CD4-positive, alpha-beta T cell (primary cell): ENCODE results near the gene FBXO44. TPM values are rescaled to one million over a fixed set of nuclear protein-coding genes. Genes with fewer than 3 reads are reported as not detected.

Experiments
- ATAC-seq: fragments of 200-7000 bp; cut with Tn5 transposase; one replicate; pipeline ENCODE4 v1.10.0; 2022; ENCODE audit warnings: mild to moderate bottlenecking; ENCODE audit not compliant: poor library complexity
- CTCF ChIA-PET: fragments of 350-600 bp; sonication (Branson Sonifier 250); formaldehyde crosslinking; loops from one replicate; lab custom pipeline; 2021; ENCODE audit warnings: antibody characterized with exemption, inconsistent platforms; lab: Charles Lee
- POLR2A ChIA-PET: fragments of 350-600 bp; sonication (Branson Sonifier 250); formaldehyde crosslinking; loops from one replicate; lab custom pipeline; 2021; ENCODE audit warnings: antibody characterized with exemption, inconsistent platforms; lab: Charles Lee
- DNase-seq, 14 experiments: peaks; one replicate each; pipeline ENCODE4 v3.0.0-alpha.2; 2013 to 2020; ENCODE audit warnings: mixed read lengths in 2 of 14
- H3K27ac ChIP-seq, 2 donors: one replicate each; pipeline versions ENCODE4 v1.5.1 to v1.7.0; 2013; ENCODE audit warnings: low read length in 2 of 2, low read depth in 1 of 2, mild to moderate bottlenecking in 1 of 2
- H3K27me3 ChIP-seq, 2 experiments: 1 replicate in 1 of 2; 2 replicates in 1 of 2; pipeline versions ENCODE4 v1.6.1 to v1.7.0; 2013; ENCODE audit warnings: low read length in 2 of 2, control low read depth in 1 of 2, mild to moderate bottlenecking in 1 of 2, moderate library complexity in 1 of 2; ENCODE audit not compliant: insufficient read depth in 2 of 2, control insufficient read depth in 1 of 2
- H3K36me3 ChIP-seq: one replicate; pipeline ENCODE4 v1.6.1; 2013; ENCODE audit warnings: low read length, control low read depth; ENCODE audit not compliant: insufficient read depth
- H3K4me1 ChIP-seq: one replicate; pipeline ENCODE4 v1.6.1; 2013; ENCODE audit warnings: low read length, control low read depth; ENCODE audit not compliant: insufficient read depth
- H3K4me3 ChIP-seq: one replicate; pipeline ENCODE4 v1.5.1; 2013; ENCODE audit warnings: mild to moderate bottlenecking, low read length, moderate library complexity
- H3K9me3 ChIP-seq, 2 experiments: 1 replicate in 1 of 2; 2 replicates in 1 of 2; pipeline versions ENCODE4 v1.6.1 to v1.7.0; 2013; ENCODE audit warnings: low read length in 2 of 2, mild to moderate bottlenecking in 2 of 2, control low read depth in 1 of 2, moderate library complexity in 1 of 2; ENCODE audit not compliant: control insufficient read depth in 1 of 2, insufficient read depth in 1 of 2
- H3K27ac Mint-ChIP-seq: one replicate; pipeline ENCODE4 v1.8.0; 2020; ENCODE audit warnings: mixed read lengths
- H3K27me3 Mint-ChIP-seq: one replicate; pipeline ENCODE4 v1.8.0; 2021; ENCODE audit warnings: mixed read lengths
- H3K36me3 Mint-ChIP-seq: one replicate; pipeline ENCODE4 v1.8.0; 2021; ENCODE audit warnings: low read depth, mixed read lengths
- H3K4me1 Mint-ChIP-seq: one replicate; pipeline ENCODE4 v1.8.0; 2021; ENCODE audit warnings: low read depth, mixed read lengths
- H3K4me3 Mint-ChIP-seq: one replicate; pipeline ENCODE4 v1.8.0; 2020; ENCODE audit warnings: mild to moderate bottlenecking, mixed read lengths
- H3K9me3 Mint-ChIP-seq: one replicate; pipeline ENCODE4 v1.8.0; 2020; ENCODE audit warnings: mixed read lengths
- intact Hi-C, 2 experiments: fragments of 100-400 bp; cut with DNase I in 1 of 2; cut with micrococcal nuclease in 1 of 2; formaldehyde crosslinking; loops; one replicate each; pipeline versions ENCODE4 v1.15.1 to v1.9.0; 2023 to 2025; cut with DNase I, micrococcal nuclease
- total RNA-seq, 174 experiments: library from RNA in 2 of 174; stranded (reverse) in 2 of 174; gene quantifications; one replicate each; pipeline ENCODE4 v1.2.3 and lab custom pipeline; 2021 to 2026
- TF ChIP-seq, protein P1 (sequence below): fragments of 200-600 bp; IDR thresholded peaks from one replicate; pipeline ENCODE4 v1.8.0; 2022; ENCODE audit warnings: antibody characterized with exemption, mild to moderate bottlenecking

Gene FBXO44
- total RNA-seq, 2 experiments from 2014 or later = 44.9 to 48.4 TPM

- intact Hi-C loops = no loop called here
- H3K36me3 ChIP-seq = no peaks in the 10 kb centered on the region
- peaks cover 13% of the 10 kb centered on the region for H3K27me3 Mint-ChIP-seq
- H3K36me3 Mint-ChIP-seq = no peaks in the 10 kb centered on the region
- DNase-seq = no peak
- no peaks in the 10 kb centered on the region for H3K9me3 ChIP-seq
- no peak overlapping the region for H3K27ac ChIP-seq
- H3K4me1 ChIP-seq = no peaks in the 10 kb centered on the region
- H3K27ac Mint-ChIP-seq = no peak overlapping the region
- H3K4me1 Mint-ChIP-seq = no peaks in the 10 kb centered on the region
- TF ChIP-seq, protein P1, sequence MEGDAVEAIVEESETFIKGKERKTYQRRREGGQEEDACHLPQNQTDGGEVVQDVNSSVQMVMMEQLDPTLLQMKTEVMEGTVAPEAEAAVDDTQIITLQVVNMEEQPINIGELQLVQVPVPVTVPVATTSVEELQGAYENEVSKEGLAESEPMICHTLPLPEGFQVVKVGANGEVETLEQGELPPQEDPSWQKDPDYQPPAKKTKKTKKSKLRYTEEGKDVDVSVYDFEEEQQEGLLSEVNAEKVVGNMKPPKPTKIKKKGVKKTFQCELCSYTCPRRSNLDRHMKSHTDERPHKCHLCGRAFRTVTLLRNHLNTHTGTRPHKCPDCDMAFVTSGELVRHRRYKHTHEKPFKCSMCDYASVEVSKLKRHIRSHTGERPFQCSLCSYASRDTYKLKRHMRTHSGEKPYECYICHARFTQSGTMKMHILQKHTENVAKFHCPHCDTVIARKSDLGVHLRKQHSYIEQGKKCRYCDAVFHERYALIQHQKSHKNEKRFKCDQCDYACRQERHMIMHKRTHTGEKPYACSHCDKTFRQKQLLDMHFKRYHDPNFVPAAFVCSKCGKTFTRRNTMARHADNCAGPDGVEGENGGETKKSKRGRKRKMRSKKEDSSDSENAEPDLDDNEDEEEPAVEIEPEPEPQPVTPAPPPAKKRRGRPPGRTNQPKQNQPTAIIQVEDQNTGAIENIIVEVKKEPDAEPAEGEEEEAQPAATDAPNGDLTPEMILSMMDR = no peak
- H3K4me3 Mint-ChIP-seq = no peak overlapping the region
- ChIA-PET CTCF (interaction anchor here (1.4 kb wide), 1 partner anchor 42 kb away, joined by 6 read pairs; the partner anchor contains the start of gene FBXO6), POLR2A (no interaction called here)
- no peaks in the 10 kb centered on the region for H3K9me3 Mint-ChIP-seq
- no peak overlapping the region for H3K4me3 ChIP-seq
- peaks cover 5 to 13% of the 10 kb centered on the region in 2 experiments for H3K27me3 ChIP-seq
- ATAC-seq = no peak
These were observed 51.6 kb downstream of the FBXO44 start for GRCh38 chr1:11706292-11706691.

DNA sequence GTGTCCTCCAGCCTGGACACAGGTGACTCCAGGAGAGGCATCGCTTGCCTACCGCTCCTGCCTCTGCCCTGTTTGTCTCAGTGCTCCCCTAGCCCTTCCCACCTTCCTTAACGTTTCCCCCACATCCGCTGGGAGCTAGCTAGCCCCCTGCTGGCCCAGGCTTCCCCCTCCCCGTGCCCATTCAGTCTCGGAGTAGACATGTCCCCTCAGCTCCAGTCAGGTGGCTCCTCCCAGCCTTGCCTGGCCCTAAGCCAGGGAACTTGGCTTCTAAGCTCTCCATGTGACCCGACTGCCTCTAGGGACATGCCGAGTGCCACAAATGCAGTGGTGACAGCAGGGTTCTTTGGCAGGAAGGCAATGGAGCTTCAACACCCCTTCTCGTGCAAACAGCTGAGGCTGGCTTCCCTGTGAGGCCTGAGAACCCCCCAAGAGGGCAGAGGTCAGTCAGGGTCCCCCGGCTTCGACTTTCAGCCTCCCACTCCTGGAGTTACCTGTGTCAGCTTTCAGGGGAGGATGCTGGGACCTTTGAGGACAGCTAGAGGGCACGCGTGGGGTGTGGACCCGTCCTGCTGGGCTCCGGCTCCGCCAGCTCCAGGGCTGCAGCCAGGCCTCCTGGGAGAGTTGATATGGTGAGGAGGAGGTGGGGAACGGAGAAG is 53.1 kb downstream of the FBXO44 start:
- POLR2A ChIA-PET = no interaction called here
- Mint-ChIP-seq H3K27ac (no peak overlapping the region), H3K9me3 (no peaks in the 10 kb centered on the region), H3K36me3 (no peaks in the 10 kb centered on the region), H3K4me1 (no peaks in the 10 kb centered on the region), H3K4me3 (no peak overlapping the region), H3K27me3 (peaks cover 13% of the 10 kb centered on the region)
- CTCF ChIA-PET = no interaction called here
- peaks cover 2 to 16% of the 10 kb centered on the region in 2 experiments for H3K27me3 ChIP-seq
- DNase-seq (no peak), ATAC-seq (no peak)
- no peaks in the 10 kb centered on the region for H3K9me3 ChIP-seq
- no peaks in the 10 kb centered on the region for H3K36me3 ChIP-seq
- TF ChIP-seq, protein P1 = no peak
- intact Hi-C loops = no loop called here
- no peak overlapping the region for H3K4me3 ChIP-seq
- H3K27ac ChIP-seq = no peak overlapping the region
- no peaks in the 10 kb centered on the region for H3K4me1 ChIP-seq

DNA sequence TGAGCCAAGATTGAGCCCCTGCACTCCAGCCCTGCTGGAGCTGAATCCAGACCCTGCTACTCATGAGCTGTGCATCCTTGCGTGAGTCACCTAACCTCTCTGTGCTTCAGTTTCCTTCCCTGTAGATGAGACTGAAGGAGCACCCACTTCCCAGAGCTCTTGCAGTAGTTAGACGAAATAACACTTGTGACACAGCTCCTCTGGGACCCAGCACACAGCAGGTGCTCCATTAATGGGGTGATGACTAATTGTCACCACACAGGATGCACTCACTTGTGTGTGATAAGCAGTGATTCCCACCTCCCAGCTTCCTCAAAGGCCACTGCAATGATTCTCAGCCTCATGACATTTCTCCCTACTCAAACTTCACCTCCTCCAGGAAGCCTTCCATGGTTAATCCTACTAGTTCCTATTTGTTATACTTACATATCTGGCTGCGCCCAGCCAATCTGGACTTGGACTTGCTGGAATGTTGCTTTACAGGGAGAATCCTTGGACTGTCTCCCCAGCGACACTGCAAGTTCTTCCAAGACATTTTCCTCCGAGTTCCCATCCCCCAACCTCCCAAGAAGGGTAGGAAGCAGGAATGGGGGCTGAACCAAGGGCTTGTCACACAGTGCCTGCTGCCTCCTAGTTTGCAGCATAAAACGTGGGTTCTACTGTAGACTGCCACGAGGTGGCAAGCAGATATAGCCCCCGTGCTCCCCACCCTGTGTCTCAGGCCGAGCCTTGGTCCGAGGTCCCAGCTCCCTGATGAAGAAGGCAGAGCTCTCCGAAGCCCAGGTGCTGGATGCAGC is 54.1 kb downstream of the FBXO44 start:
- no peaks in the 10 kb centered on the region for H3K4me1 ChIP-seq
- no peak overlapping the region for H3K4me3 ChIP-seq
- H3K27me3 ChIP-seq = peaks cover 0 to 12% of the 10 kb centered on the region in 2 experiments
- Mint-ChIP-seq H3K27me3 (peaks cover 5% of the 10 kb centered on the region), H3K4me3 (no peak overlapping the region), H3K36me3 (no peaks in the 10 kb centered on the region), H3K4me1 (no peaks in the 10 kb centered on the region), H3K9me3 (no peaks in the 10 kb centered on the region), H3K27ac (no peak overlapping the region)
- DNase-seq = peak in 1 of 14 experiments; percentile 44
- H3K9me3 ChIP-seq = no peaks in the 10 kb centered on the region
- no peak overlapping the region for H3K27ac ChIP-seq
- no peaks in the 10 kb centered on the region for H3K36me3 ChIP-seq
- intact Hi-C loops = no loop called here
- ATAC-seq = no peak
- POLR2A ChIA-PET = no interaction called here
- CTCF ChIA-PET = no interaction called here
- TF ChIP-seq, protein P1 = no peak
